WTC11 (cell line): ENCODE measurements around the gene CYSTM1. TPM values are rescaled to one million over a fixed set of nuclear protein-coding genes. Genes with fewer than 3 reads are reported as not detected.

Experiments used
- ATAC-seq: fragments of 200-7000 bp; cut with Tn5 transposase; 2 replicates; pipeline ENCODE4 v1.10.0; 2021; ENCODE audit warnings: mild to moderate bottlenecking, moderate library complexity
- CTCF ChIA-PET: fragments of 300-600 bp; sonication (Branson Sonifier 250); formaldehyde crosslinking; loops from one replicate; lab custom pipeline; 2021; ENCODE audit warnings: antibody characterized with exemption; lab: Charles Lee
- POLR2A ChIA-PET: fragments of 350-600 bp; sonication (Branson Sonifier 250); formaldehyde crosslinking; loops from one replicate; lab custom pipeline; 2021; ENCODE audit warnings: antibody characterized with exemption; lab: Charles Lee
- DNase-seq: peaks from one replicate; pipeline ENCODE4 v3.0.0; 2021; ENCODE audit warnings: low spot score
- H3K27ac Mint-ChIP-seq: 2 replicates; pipeline ENCODE4 v1.8.0; 2021; ENCODE audit warnings: mixed read lengths
- H3K27me3 Mint-ChIP-seq: 2 replicates; pipeline ENCODE4 v1.8.0; 2021; ENCODE audit warnings: low read depth, mild to moderate bottlenecking, moderate library complexity, mixed read lengths
- H3K36me3 Mint-ChIP-seq: 2 replicates; pipeline ENCODE4 v1.8.0; 2021; ENCODE audit warnings: mixed read lengths
- H3K4me1 Mint-ChIP-seq: 2 replicates; pipeline ENCODE4 v1.8.0; 2022; ENCODE audit warnings: mixed read lengths
- H3K4me3 Mint-ChIP-seq: 2 replicates; pipeline ENCODE4 v1.8.0; 2021; ENCODE audit warnings: mild to moderate bottlenecking, moderate library complexity, mixed read lengths
- H3K9me3 Mint-ChIP-seq: 2 replicates; pipeline ENCODE4 v1.8.0; 2021; ENCODE audit warnings: mixed read lengths
- AR ChIP-seq: fragments of 250-450 bp; sonication (Bioruptor Pico); IDR thresholded peaks from 2 replicates; pipeline ENCODE4 v1.9.0; 2021; ENCODE audit warnings: mild to moderate bottlenecking
- CDX4 ChIP-seq: fragments of 250-450 bp; sonication (Bioruptor Pico); IDR thresholded peaks from 2 replicates; pipeline ENCODE4 v1.9.0; 2021; ENCODE audit warnings: moderate library complexity, mild to moderate bottlenecking, inconsistent platforms, borderline replicate concordance
- CREB1 ChIP-seq: sonication (generic); formaldehyde crosslinking; IDR thresholded peaks from 2 replicates; pipeline ENCODE4 v1.8.0; 2023; ENCODE audit warnings: mild to moderate bottlenecking, missing genetic modification reagents
- CTCF ChIP-seq: fragments of 200-600 bp; IDR thresholded peaks from 2 replicates; pipeline ENCODE4 v1.8.0; 2022; ENCODE audit warnings: antibody characterized with exemption
- E2F1 ChIP-seq: sonication (generic); formaldehyde crosslinking; IDR thresholded peaks from 2 replicates; pipeline ENCODE4 v1.8.0; 2022; ENCODE audit warnings: mild to moderate bottlenecking, missing genetic modification reagents
- EMX1 ChIP-seq: fragments of 250-450 bp; sonication (Bioruptor Pico); IDR thresholded peaks from 2 replicates; pipeline ENCODE4 v1.8.0; 2021; ENCODE audit warnings: mild to moderate bottlenecking
- IRF1 ChIP-seq: sonication (generic); formaldehyde crosslinking; IDR thresholded peaks from 2 replicates; pipeline ENCODE4 v1.8.0; 2023; ENCODE audit warnings: missing genetic modification reagents
- IRF2 ChIP-seq: sonication (generic); formaldehyde crosslinking; IDR thresholded peaks from 2 replicates; pipeline ENCODE4 v1.8.0; 2022; ENCODE audit warnings: low read depth, missing genetic modification reagents, borderline replicate concordance
- JAZF1 ChIP-seq: fragments of 250-450 bp; sonication (Bioruptor Pico); IDR thresholded peaks from 2 replicates; pipeline ENCODE4 v1.9.0; 2021; ENCODE audit warnings: moderate library complexity, mild to moderate bottlenecking, inconsistent platforms
- RELA ChIP-seq: sonication (generic); formaldehyde crosslinking; IDR thresholded peaks from 2 replicates; pipeline ENCODE4 v1.8.1; 2022; ENCODE audit warnings: missing genetic modification reagents, mild to moderate bottlenecking, borderline replicate concordance
- ZBTB21 ChIP-seq: sonication (generic); formaldehyde crosslinking; IDR thresholded peaks from 2 replicates; pipeline ENCODE4 v1.8.1; 2023; ENCODE audit warnings: mild to moderate bottlenecking, missing genetic modification reagents, borderline replicate concordance
- ZNF121 ChIP-seq: sonication (generic); formaldehyde crosslinking; IDR thresholded peaks from 2 replicates; pipeline ENCODE4 v1.8.0; 2023; ENCODE audit warnings: missing genetic modification reagents
- ZNF396 ChIP-seq: fragments of 250-450 bp; sonication (Bioruptor Pico); IDR thresholded peaks from 2 replicates; pipeline ENCODE4 v1.8.0; 2021; ENCODE audit warnings: mild to moderate bottlenecking, moderate library complexity, borderline replicate concordance
- total RNA-seq: library from RNA; stranded (reverse); gene quantifications from 3 replicates; pipeline ENCODE4 v1.2.3, GENCODE V29; 2021
- TF ChIP-seq, protein P1 (sequence below): sonication (generic); formaldehyde crosslinking; IDR thresholded peaks from 2 replicates; pipeline ENCODE4 v1.8.1; 2022; ENCODE audit warnings: mild to moderate bottlenecking, moderate library complexity, missing genetic modification reagents
- TF ChIP-seq, protein P2 (sequence below): sonication (generic); formaldehyde crosslinking; IDR thresholded peaks from 2 replicates; pipeline ENCODE4 v1.8.1; 2023; ENCODE audit warnings: mild to moderate bottlenecking, missing genetic modification reagents
- TF ChIP-seq, protein P3 (sequence below): sonication (generic); formaldehyde crosslinking; conservative IDR thresholded peaks from 2 replicates; pipeline ENCODE4 v1.8.1; 2023; ENCODE audit warnings: mild to moderate bottlenecking, low read depth, missing genetic modification reagents, moderate library complexity

The CYSTM1 gene
- total RNA-seq, 1 experiment from 2014 or later, result 29.3 TPM

- ChIA-PET POLR2A (no interaction called here), CTCF (no interaction called here)
- Mint-ChIP-seq H3K4me1 (peaks cover 12% of the 10 kb centered on the region), H3K4me3 (no peak overlapping the region), H3K27me3 (no peaks in the 10 kb centered on the region), H3K27ac (no peak overlapping the region), H3K36me3 (no peaks in the 10 kb centered on the region), H3K9me3 (peaks cover 4% of the 10 kb centered on the region; the same call in 1 of the 2 replicates)
- no peak for DNase-seq
- ATAC-seq, result no peak
- no peak for TF ChIP-seq E2F1 (CRISPR knock-in tag)
- no peak for TF ChIP-seq CDX4 (CRISPR knock-in tag)
- no peak for TF ChIP-seq CTCF
- TF ChIP-seq, protein P1, sequence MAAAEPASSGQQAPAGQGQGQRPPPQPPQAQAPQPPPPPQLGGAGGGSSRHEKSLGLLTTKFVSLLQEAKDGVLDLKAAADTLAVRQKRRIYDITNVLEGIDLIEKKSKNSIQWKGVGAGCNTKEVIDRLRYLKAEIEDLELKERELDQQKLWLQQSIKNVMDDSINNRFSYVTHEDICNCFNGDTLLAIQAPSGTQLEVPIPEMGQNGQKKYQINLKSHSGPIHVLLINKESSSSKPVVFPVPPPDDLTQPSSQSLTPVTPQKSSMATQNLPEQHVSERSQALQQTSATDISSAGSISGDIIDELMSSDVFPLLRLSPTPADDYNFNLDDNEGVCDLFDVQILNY (CRISPR knock-in tag), result no peak
- TF ChIP-seq ZNF121 (CRISPR knock-in tag), result no peak
- TF ChIP-seq IRF1 (CRISPR knock-in tag), result no peak
- TF ChIP-seq EMX1 (CRISPR knock-in tag), result no peak
- TF ChIP-seq ZBTB21 (CRISPR knock-in tag), result no peak
- TF ChIP-seq IRF2 (CRISPR knock-in tag), result no peak
- TF ChIP-seq RELA, result no peak
These were observed 33.1 kb downstream of the CYSTM1 start for GRCh38 chr5:140208065-140208464.

GRCh38 chr5:140213370-140213983, 38.5 kb downstream of the CYSTM1 start:
- Mint-ChIP-seq H3K27me3 (no peaks in the 10 kb centered on the region), H3K9me3 (no peaks in the 10 kb centered on the region), H3K4me3 (no peak overlapping the region), H3K36me3 (no peaks in the 10 kb centered on the region), H3K27ac (no peak overlapping the region), H3K4me1 (peaks cover 7% of the 10 kb centered on the region)
- POLR2A ChIA-PET, result interaction anchor here (0.6 kb wide), 1 partner anchor 441 kb away, joined by 3 read pairs; no protein-coding TSS in a partner anchor
- ATAC-seq, result no peak
- DNase-seq, result no peak
- CTCF ChIA-PET, result interaction anchor here (1.6 kb wide), 1 partner anchor 27 kb away, joined by 4 read pairs; no protein-coding TSS in a partner anchor
- no peak for TF ChIP-seq AR (CRISPR knock-in tag)
- TF ChIP-seq, protein P2, sequence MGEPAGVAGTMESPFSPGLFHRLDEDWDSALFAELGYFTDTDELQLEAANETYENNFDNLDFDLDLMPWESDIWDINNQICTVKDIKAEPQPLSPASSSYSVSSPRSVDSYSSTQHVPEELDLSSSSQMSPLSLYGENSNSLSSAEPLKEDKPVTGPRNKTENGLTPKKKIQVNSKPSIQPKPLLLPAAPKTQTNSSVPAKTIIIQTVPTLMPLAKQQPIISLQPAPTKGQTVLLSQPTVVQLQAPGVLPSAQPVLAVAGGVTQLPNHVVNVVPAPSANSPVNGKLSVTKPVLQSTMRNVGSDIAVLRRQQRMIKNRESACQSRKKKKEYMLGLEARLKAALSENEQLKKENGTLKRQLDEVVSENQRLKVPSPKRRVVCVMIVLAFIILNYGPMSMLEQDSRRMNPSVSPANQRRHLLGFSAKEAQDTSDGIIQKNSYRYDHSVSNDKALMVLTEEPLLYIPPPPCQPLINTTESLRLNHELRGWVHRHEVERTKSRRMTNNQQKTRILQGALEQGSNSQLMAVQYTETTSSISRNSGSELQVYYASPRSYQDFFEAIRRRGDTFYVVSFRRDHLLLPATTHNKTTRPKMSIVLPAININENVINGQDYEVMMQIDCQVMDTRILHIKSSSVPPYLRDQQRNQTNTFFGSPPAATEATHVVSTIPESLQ (CRISPR knock-in tag), result no peak
- TF ChIP-seq, protein P1 (CRISPR knock-in tag), result no peak
- TF ChIP-seq, protein P3, sequence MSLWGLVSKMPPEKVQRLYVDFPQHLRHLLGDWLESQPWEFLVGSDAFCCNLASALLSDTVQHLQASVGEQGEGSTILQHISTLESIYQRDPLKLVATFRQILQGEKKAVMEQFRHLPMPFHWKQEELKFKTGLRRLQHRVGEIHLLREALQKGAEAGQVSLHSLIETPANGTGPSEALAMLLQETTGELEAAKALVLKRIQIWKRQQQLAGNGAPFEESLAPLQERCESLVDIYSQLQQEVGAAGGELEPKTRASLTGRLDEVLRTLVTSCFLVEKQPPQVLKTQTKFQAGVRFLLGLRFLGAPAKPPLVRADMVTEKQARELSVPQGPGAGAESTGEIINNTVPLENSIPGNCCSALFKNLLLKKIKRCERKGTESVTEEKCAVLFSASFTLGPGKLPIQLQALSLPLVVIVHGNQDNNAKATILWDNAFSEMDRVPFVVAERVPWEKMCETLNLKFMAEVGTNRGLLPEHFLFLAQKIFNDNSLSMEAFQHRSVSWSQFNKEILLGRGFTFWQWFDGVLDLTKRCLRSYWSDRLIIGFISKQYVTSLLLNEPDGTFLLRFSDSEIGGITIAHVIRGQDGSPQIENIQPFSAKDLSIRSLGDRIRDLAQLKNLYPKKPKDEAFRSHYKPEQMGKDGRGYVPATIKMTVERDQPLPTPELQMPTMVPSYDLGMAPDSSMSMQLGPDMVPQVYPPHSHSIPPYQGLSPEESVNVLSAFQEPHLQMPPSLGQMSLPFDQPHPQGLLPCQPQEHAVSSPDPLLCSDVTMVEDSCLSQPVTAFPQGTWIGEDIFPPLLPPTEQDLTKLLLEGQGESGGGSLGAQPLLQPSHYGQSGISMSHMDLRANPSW (CRISPR knock-in tag), result no peak
- TF ChIP-seq CREB1 (CRISPR knock-in tag), result no peak
- TF ChIP-seq JAZF1, result no peak
- no peak for TF ChIP-seq ZNF396 (CRISPR knock-in tag)
